Mononuclear cell (primary cell): ENCODE results near the gene TEDC2. TPM values are rescaled to one million over a fixed set of nuclear protein-coding genes. Genes with fewer than 3 reads are reported as not detected.
"Not testable (repeated sequence)": the region's sequence is repeated elsewhere in the genome, so short reads cannot be mapped to it uniquely, and the experiment has no call there.

Experiments
- H3K27me3 ChIP-seq: 2 replicates; pipeline ENCODE4 v1.6.0; 2011; ENCODE audit warnings: low read length, control low read depth; ENCODE audit not compliant: insufficient read depth
- H3K4me1 ChIP-seq: 2 replicates; pipeline ENCODE4 v1.5.1; 2011; ENCODE audit warnings: mild to moderate bottlenecking, low read length, control low read depth; ENCODE audit not compliant: insufficient read depth
- H3K4me3 ChIP-seq: 2 replicates; pipeline ENCODE4 v1.5.1; 2011; ENCODE audit warnings: mild to moderate bottlenecking, low read length, moderate library complexity
- H3K9me3 ChIP-seq: 2 replicates; pipeline ENCODE4 v1.5.1; 2011; ENCODE audit warnings: low read depth, mild to moderate bottlenecking, control low read depth, low read length
- total RNA-seq: library from RNA; depleted of rRNA; stranded (reverse); fragments of >200 nt; gene quantifications from one replicate; pipeline ENCODE4 v1.2.3, GENCODE V29; 2012

Gene TEDC2
- total RNA-seq, 1 donor = not detected

GRCh38 chr16:2475413-2476344, 15.8 kb downstream of the TEDC2 start:
- Histone ChIP-seq H3K4me1 (peaks cover 35% of the 10 kb centered on the region), H3K9me3 (no peaks in the 10 kb centered on the region), H3K27me3 (peaks cover 21% of the 10 kb centered on the region), H3K4me3 (peak overlapping the region; percentile 50)

DNA sequence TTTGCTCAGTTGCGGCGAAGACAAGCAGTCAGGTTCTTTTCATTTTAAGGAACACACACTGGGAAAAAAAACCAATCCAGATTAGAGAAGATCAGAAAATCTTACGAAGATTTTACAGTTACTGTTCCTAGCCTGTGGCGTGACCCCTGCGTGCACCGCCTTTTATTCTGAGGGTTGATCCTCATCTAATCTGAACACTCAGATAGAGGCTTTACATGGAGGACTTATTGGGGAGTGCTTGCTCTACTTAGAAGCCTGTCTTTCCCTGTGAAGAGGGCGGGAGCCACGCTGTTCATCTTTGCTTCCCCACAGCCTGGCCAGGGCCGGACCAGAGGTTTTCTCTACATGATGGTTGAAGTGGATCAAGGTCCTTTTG, 16.4 kb downstream of the TEDC2 start:
- Histone ChIP-seq H3K4me3 (no peak overlapping the region), H3K4me1 (peaks cover 33% of the 10 kb centered on the region), H3K9me3 (no peaks in the 10 kb centered on the region), H3K27me3 (peaks cover 20% of the 10 kb centered on the region)

DNA sequence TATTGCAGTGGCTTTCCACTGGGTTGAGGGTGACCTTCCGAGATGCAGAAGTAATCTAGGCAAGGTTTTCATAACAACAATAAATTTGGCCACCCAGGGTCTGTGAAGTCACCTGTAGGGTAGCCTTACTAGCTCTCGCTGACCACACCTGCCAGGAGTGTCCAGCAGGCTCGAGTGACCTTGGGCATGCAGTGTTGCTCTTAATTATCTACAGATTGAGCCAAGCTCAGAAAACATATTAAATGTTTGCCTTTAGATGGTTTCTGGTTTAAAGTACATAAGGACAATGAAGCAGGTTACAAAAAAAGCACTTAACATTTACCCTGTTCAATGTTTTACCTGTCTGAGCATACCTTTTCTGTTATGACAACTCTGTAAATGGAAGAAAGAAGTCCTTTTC, 16.8 kb downstream of the TEDC2 start:
- Histone ChIP-seq H3K4me1 (peaks cover 29% of the 10 kb centered on the region), H3K27me3 (peaks cover 17% of the 10 kb centered on the region), H3K4me3 (no peak overlapping the region), H3K9me3 (no peaks in the 10 kb centered on the region)

- H3K4me1 ChIP-seq = peaks cover 23% of the 10 kb centered on the region
- H3K9me3 ChIP-seq = no peaks in the 10 kb centered on the region
- peaks cover 11% of the 10 kb centered on the region for H3K27me3 ChIP-seq
- no peak overlapping the region for H3K4me3 ChIP-seq
These were observed 17.4 kb downstream of the TEDC2 start for GRCh38 chr16:2477327-2477726.

DNA sequence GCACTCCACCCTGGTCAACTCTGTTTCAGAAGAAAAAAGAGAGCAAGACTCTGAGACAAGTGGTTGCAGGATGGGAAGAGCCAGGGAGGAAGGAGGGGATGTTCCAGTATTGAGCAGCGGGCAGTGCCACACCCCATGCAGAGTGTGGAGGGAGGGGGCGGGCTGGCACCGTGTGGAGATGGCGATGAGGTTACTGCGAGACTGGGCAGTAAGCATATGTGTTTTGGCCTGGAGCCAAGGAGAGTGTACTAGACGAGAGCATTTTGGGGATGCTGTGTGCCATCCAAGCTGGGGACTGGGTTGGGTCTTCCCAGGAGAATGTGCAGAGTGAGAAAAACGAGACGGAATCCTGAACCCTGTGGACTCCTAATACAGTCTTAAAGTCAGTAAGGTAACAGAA, 18.4 kb downstream of the TEDC2 start:
- no peaks in the 10 kb centered on the region for H3K9me3 ChIP-seq
- H3K4me3 ChIP-seq = no peak overlapping the region
- H3K4me1 ChIP-seq = peaks cover 19% of the 10 kb centered on the region
- H3K27me3 ChIP-seq = peaks cover 1% of the 10 kb centered on the region

DNA sequence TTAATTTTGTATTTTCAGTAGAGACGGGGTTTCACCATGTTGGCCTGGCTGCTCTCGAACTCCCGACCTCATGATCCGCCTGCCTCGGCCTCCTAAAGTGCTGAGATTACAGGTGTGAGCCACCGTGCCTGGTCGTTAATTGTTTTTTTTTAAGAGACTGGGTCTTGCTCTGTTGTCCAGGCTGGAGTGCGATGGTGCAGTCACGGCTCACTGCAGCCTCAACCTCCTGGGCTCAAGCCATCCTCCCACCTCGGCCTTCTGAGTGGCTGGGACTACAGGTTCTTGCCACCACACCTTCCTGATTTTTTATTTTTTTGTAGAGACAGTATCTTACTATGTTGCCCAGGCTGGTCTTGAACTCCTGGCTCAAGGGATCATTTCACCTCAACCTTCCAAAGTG, 20.1 kb downstream of the TEDC2 start:
- not testable (repeated sequence) for H3K9me3 ChIP-seq, H3K4me3 ChIP-seq, H3K27me3 ChIP-seq, H3K4me1 ChIP-seq

- Histone ChIP-seq H3K4me1 (peaks cover 7% of the 10 kb centered on the region), H3K4me3 (no peak overlapping the region), H3K27me3 (no peaks in the 10 kb centered on the region), H3K9me3 (no peaks in the 10 kb centered on the region)
These were observed 21.0 kb downstream of the TEDC2 start for GRCh38 chr16:2480948-2481347.

GRCh38 chr16:2481676-2482075, 21.8 kb downstream of the TEDC2 start:
- Histone ChIP-seq H3K4me3 (no peak overlapping the region), H3K4me1 (peaks cover 11% of the 10 kb centered on the region), H3K9me3 (no peaks in the 10 kb centered on the region), H3K27me3 (no peaks in the 10 kb centered on the region)

DNA sequence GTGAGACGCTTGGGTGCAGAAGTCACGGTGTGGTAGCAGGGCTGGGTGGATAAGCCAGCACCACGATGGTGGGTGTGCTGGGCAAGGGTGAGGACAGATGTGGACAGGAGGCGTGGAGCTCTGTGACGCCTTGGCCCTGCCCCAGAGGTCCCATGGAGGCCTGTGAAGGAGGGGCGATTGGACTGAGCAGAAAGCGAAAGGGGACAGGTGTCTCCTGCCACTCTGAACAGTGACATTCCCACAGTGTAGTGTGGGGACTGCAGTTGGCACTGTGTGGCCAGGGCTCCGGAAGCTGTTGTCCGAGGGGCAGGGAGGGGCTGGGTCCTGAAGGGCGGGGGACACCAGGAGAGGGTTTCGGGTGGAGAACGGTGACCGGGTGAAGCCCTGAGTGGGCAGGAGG, 22.3 kb downstream of the TEDC2 start:
- H3K4me3 ChIP-seq = no peak overlapping the region
- no peaks in the 10 kb centered on the region for H3K9me3 ChIP-seq
- H3K4me1 ChIP-seq = peaks cover 17% of the 10 kb centered on the region
- H3K27me3 ChIP-seq = no peaks in the 10 kb centered on the region

DNA sequence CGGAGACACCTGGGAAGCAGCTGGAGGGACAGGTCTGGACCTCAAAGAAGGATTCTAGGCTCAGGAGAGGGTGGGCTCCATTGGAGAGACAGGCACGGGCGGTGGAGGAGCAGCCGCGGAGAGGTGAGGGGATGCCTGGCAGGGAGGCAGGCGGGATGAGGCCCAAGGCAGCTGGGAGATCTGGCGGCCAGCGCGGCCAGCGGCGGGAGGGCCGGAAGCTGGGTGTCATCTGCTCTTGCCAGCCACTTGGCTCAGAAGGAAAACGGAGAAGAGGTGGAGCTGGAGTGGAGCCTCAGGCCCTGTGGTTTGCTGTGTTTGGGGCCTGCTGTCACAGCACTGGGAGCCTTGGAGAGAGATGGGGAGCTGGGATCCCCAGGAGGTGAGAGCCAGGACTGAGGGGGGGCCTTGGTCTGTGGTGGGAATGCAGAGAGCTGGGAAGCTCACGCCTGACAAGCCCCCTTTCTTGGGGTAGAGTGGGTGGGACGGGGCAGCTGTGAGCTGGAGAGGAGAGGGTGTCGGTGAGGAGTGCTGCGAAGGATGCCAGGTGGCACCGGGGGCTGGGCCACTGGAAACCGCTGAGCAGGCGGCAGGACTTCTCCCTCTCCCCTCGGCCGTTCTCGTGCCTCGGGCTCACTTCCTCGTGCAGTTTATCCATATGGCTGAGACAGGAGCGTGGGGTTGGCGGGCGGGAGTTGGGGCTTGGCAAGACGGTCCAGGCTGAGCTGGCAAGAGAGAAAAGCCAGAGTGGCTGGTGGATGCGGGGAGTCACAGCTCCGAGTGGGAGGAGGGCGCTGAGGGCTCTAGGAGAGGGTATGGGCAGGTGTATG, 23.0 kb downstream of the TEDC2 start:
- Histone ChIP-seq H3K4me1 (peaks cover 24% of the 10 kb centered on the region), H3K4me3 (no peak overlapping the region), H3K9me3 (no peaks in the 10 kb centered on the region), H3K27me3 (no peaks in the 10 kb centered on the region)

- Histone ChIP-seq H3K9me3 (no peaks in the 10 kb centered on the region), H3K4me3 (no peak overlapping the region), H3K4me1 (peaks cover 31% of the 10 kb centered on the region), H3K27me3 (no peaks in the 10 kb centered on the region)
These were observed 24.3 kb downstream of the TEDC2 start for GRCh38 chr16:2483939-2484897.

DNA sequence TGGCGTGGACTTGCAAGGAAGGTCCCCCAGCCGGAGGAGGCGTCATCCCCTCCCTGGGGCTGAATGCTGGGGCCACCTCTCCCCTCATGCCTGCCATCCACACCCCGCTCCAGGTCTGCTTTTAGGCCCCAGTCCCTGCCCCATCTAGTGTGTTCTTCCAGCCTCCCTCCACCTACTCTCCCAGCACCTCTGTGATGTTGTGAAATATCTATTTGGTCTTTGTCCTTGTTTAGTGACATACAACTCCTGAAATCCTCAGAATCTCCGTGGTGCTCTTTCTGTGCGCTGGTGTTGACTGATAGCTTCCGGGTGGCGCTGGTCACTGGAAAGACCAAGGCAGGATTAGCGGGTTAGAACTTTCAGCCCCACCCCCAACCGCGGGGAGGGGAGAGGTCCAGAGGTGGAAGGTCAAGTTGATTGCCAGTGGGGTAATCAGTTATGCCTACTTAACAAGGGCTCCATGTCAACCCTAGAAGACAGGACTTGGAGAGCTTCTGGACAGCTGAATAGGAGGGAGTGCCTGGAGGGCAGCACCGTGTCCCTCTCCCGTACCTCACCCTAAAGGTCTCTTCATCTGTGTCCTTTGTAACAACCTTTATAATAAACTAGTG, 25.1 kb downstream of the TEDC2 start:
- no peak overlapping the region for H3K4me3 ChIP-seq
- H3K4me1 ChIP-seq = peaks cover 31% of the 10 kb centered on the region
- no peaks in the 10 kb centered on the region for H3K9me3 ChIP-seq
- H3K27me3 ChIP-seq = no peaks in the 10 kb centered on the region

DNA sequence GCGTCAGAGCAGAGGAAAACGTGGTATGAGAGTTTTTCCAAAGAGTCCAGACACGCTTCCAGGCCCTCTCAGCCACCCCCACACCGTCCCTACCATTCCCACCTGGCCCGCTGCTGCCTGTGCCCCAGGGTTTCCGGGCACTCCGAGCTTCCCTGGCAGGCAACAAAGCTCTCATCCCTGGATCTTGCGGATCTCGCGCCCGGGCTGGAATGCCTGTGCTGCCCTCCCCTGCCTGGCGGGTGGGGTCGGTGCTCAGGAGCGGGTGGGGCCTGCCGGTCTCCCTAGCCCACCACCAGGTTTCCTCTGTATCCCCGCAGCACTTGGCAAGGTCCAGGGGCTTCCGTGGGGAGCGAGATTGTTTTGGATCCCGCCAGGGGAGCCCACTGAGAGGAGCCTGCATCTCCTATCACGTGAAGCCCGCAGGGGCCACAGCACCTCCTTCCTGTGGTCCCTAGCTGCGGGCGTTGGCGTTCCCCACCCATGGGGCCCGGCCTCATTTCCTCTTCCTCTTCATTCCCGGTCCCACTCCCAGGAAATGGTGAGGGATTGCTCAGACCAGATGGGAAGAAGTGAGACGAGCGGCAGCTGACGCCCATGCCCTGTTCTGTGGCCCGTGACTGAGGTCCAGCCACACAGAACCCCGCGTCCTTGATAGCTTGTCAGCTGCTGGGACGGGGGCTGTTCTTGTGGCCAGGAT, 26.1 kb downstream of the TEDC2 start:
- no peaks in the 10 kb centered on the region for H3K27me3 ChIP-seq
- H3K4me1 ChIP-seq = peaks cover 31% of the 10 kb centered on the region
- H3K9me3 ChIP-seq = no peaks in the 10 kb centered on the region
- no peak overlapping the region for H3K4me3 ChIP-seq
